Smooth muscle cell (in vitro differentiated cells): ENCODE measurements around the gene TTC17. TPM values are rescaled to one million over a fixed set of nuclear protein-coding genes. Genes with fewer than 3 reads are reported as not detected.

Experiments
- DNase-seq: peaks from one replicate; lab custom pipeline; 2025; ENCODE audit not compliant: unreplicated experiment; lab: John Stamatoyannopoulos, UW
- H2AFZ ChIP-seq: fragments of 200-600 bp; sonication (generic); 2 replicates; pipeline ENCODE4 v1.6.0; 2016; ENCODE audit warnings: antibody characterized with exemption, low read depth, mild to moderate bottlenecking
- H3F3A ChIP-seq: fragments of 200-600 bp; sonication (generic); 2 replicates; pipeline ENCODE4 v1.6.0; 2017; ENCODE audit warnings: antibody characterized with exemption, low read depth
- H3K27ac ChIP-seq: fragments of 200-600 bp; sonication (generic); 2 replicates; pipeline ENCODE4 v1.5.1; 2016; ENCODE audit warnings: low read depth, mild to moderate bottlenecking
- H3K27me3 ChIP-seq: fragments of 200-600 bp; sonication (generic); 2 replicates; pipeline ENCODE4 v1.6.1; 2016; ENCODE audit warnings: low read depth, mild to moderate bottlenecking
- H3K36me3 ChIP-seq: fragments of 200-600 bp; sonication (generic); 2 replicates; pipeline ENCODE4 v1.5.1; 2016; ENCODE audit warnings: low read depth
- H3K4me1 ChIP-seq: fragments of 200-600 bp; sonication (generic); 2 replicates; pipeline ENCODE4 v1.5.1; 2016; ENCODE audit warnings: low read depth
- H3K4me2 ChIP-seq: fragments of 200-600 bp; sonication (generic); 2 replicates; pipeline ENCODE4 v1.6.0; 2016; ENCODE audit warnings: mild to moderate bottlenecking
- H3K4me3 ChIP-seq: fragments of 200-600 bp; sonication (generic); 2 replicates; pipeline ENCODE4 v1.5.1; 2016; ENCODE audit warnings: mild to moderate bottlenecking
- H3K79me2 ChIP-seq: fragments of 200-600 bp; sonication (generic); 2 replicates; pipeline ENCODE4 v1.6.0; 2016; ENCODE audit warnings: low read depth, mild to moderate bottlenecking
- H3K9ac ChIP-seq: fragments of 200-600 bp; sonication (generic); 2 replicates; pipeline ENCODE4 v1.6.0; 2016; ENCODE audit warnings: low read depth
- H3K9me3 ChIP-seq: fragments of 200-600 bp; sonication (generic); replicated peaks from 2 replicates; pipeline ENCODE4 v1.5.1; 2016; ENCODE audit warnings: low read depth
- H4K20me1 ChIP-seq: fragments of 200-600 bp; sonication (generic); 2 replicates; pipeline ENCODE4 v1.6.0; 2016; ENCODE audit warnings: low read depth
- WGBS: methylation state at CpG from one replicate; pipeline ENCODE4 v1.1.7; 2016; ENCODE audit warnings: low lambda C conversion rate; 5-methylcytosine and 5-hydroxymethylcytosine counted together
- polyA plus RNA-seq: library from polyadenylated mRNA; unstranded; fragments of >200 nt; fragmentation: Nextera tagmentation; extraction: Ambion mirVana; gene quantifications from 2 replicates; pipeline ENCODE4 v1.2.1, GENCODE V29; 2016
- total RNA-seq: library from RNA; depleted of rRNA; stranded (reverse); fragments of >200 nt; gene quantifications from 2 replicates; pipeline ENCODE4 v1.2.3, GENCODE V29; 2014
- TF ChIP-seq, protein P1 (sequence below): fragments of 200-600 bp; sonication (generic); IDR thresholded peaks from 2 replicates; pipeline ENCODE4 v1.5.1; 2017; ENCODE audit warnings: borderline replicate concordance, mild to moderate bottlenecking, antibody characterized with exemption; ENCODE audit not compliant: insufficient read depth, poor library complexity, severe bottlenecking

Gene TTC17
- total and polyA plus RNA-seq, 2 experiments from 2014 or later: 35.9 to 113 TPM

GRCh38 chr11:43440486-43440885 lies 81.8 kb downstream of the TTC17 start:
- H4K20me1 ChIP-seq: no peaks in the 10 kb centered on the region
- TF ChIP-seq, protein P1, sequence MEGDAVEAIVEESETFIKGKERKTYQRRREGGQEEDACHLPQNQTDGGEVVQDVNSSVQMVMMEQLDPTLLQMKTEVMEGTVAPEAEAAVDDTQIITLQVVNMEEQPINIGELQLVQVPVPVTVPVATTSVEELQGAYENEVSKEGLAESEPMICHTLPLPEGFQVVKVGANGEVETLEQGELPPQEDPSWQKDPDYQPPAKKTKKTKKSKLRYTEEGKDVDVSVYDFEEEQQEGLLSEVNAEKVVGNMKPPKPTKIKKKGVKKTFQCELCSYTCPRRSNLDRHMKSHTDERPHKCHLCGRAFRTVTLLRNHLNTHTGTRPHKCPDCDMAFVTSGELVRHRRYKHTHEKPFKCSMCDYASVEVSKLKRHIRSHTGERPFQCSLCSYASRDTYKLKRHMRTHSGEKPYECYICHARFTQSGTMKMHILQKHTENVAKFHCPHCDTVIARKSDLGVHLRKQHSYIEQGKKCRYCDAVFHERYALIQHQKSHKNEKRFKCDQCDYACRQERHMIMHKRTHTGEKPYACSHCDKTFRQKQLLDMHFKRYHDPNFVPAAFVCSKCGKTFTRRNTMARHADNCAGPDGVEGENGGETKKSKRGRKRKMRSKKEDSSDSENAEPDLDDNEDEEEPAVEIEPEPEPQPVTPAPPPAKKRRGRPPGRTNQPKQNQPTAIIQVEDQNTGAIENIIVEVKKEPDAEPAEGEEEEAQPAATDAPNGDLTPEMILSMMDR: no peak
- H3K36me3 ChIP-seq: peaks cover 16% of the 10 kb centered on the region
- no peak for DNase-seq
- no peaks in the 10 kb centered on the region for H3K9me3 ChIP-seq
- H3K79me2 ChIP-seq: no peaks in the 10 kb centered on the region
- 93% methylated on average over 2 of the region's 2 CpGs for WGBS
- no peak overlapping the region for H3K27ac ChIP-seq
- no peak overlapping the region for H2AFZ ChIP-seq
- no peaks in the 10 kb centered on the region for H3F3A ChIP-seq
- no peaks in the 10 kb centered on the region for H3K27me3 ChIP-seq
- no peak overlapping the region for H3K9ac ChIP-seq
- no peak overlapping the region for H3K4me2 ChIP-seq
- H3K4me3 ChIP-seq: no peak overlapping the region
- H3K4me1 ChIP-seq: no peaks in the 10 kb centered on the region

DNA sequence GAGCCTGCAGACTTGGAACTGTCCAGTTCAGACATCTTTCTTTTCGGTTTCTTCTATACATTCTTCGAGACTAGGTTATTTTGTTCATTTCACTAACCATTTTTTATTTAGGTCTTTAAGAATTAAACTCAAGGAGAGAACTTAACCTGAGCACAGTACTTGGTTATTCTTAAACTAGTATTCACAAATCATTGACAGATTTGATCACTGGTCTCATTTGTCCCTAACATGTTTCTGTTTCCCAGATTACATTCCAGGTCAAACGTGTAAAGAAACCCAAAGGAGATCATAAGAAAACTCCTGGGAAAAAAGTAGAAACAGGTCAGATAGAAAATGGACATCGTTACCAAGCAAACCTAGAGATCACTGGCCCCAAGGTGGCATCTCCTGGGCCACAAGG lies 85.1 kb downstream of the TTC17 start:
- Histone ChIP-seq H3K79me2 (no peaks in the 10 kb centered on the region), H3F3A (no peaks in the 10 kb centered on the region), H3K27ac (no peak overlapping the region), H4K20me1 (no peaks in the 10 kb centered on the region), H2AFZ (no peak overlapping the region), H3K9me3 (no peaks in the 10 kb centered on the region), H3K4me1 (no peaks in the 10 kb centered on the region), H3K4me2 (no peak overlapping the region), H3K4me3 (no peak overlapping the region), H3K9ac (no peak overlapping the region), H3K36me3 (peaks cover 16% of the 10 kb centered on the region), H3K27me3 (no peaks in the 10 kb centered on the region)
- DNase-seq: no peak
- TF ChIP-seq, protein P1: no peak
- 98% methylated on average over 4 of the region's 4 CpGs for WGBS

DNA sequence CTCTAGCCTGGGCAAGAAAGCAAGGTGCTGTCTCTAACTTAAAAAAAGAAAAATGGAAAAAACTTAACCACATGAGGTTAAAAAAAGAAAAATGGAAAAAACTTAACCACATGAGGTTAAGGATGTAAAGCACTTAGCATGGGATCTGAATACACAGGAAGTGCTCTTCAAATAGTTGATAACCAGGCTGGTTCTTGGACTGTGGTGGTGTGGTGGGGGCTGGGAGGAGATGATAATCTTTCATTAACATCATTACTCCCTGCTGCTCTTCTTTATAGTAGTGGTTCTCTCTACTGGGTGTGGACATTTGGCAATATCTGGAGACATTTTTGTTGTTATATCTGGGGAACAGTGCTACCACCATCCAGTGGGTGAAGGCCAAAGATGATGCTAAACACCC lies 88.4 kb downstream of the TTC17 start:
- H3K27ac ChIP-seq: no peak overlapping the region
- H4K20me1 ChIP-seq: no peaks in the 10 kb centered on the region
- peaks cover 33% of the 10 kb centered on the region for H3K36me3 ChIP-seq
- no peaks in the 10 kb centered on the region for H3K79me2 ChIP-seq
- no peaks in the 10 kb centered on the region for H3K4me1 ChIP-seq
- TF ChIP-seq, protein P1: no peak
- no peak overlapping the region for H3K9ac ChIP-seq
- DNase-seq: no peak
- H3K4me2 ChIP-seq: no peak overlapping the region
- no peaks in the 10 kb centered on the region for H3F3A ChIP-seq
- no peaks in the 10 kb centered on the region for H3K9me3 ChIP-seq
- H3K4me3 ChIP-seq: no peak overlapping the region
- no peak overlapping the region for H2AFZ ChIP-seq
- no peaks in the 10 kb centered on the region for H3K27me3 ChIP-seq

- H3K79me2 ChIP-seq: no peaks in the 10 kb centered on the region
- 48% methylated on average over 2 of the region's 2 CpGs for WGBS
- no peak overlapping the region for H3K27ac ChIP-seq
- no peaks in the 10 kb centered on the region for H3K27me3 ChIP-seq
- no peak overlapping the region for H3K4me2 ChIP-seq
- no peaks in the 10 kb centered on the region for H4K20me1 ChIP-seq
- no peaks in the 10 kb centered on the region for H3F3A ChIP-seq
- no peak overlapping the region for H3K9ac ChIP-seq
- no peaks in the 10 kb centered on the region for H3K9me3 ChIP-seq
- no peak overlapping the region for H3K4me3 ChIP-seq
- no peaks in the 10 kb centered on the region for H3K4me1 ChIP-seq
- TF ChIP-seq, protein P1: no peak
- peaks cover 50% of the 10 kb centered on the region for H3K36me3 ChIP-seq
- H2AFZ ChIP-seq: no peak overlapping the region
- DNase-seq: no peak
Measured at GRCh38 chr11:43458486-43458885, 99.8 kb downstream of the TTC17 start.
